Caco-2 (cell line): ENCODE data around the gene MXD1. TPM values are rescaled to one million over a fixed set of nuclear protein-coding genes. Genes with fewer than 3 reads are reported as not detected.

Experiments used
- BruUV-seq: library from RNA; stranded (reverse); fragments of 400-500 nt; replicated peaks from 2 replicates; lab custom pipeline; 2021; lab: Mats Ljungman, UMichigan
- CTCF ChIA-PET: fragments of 300-600 bp; sonication (Branson Sonifier 250); formaldehyde crosslinking; loops from one replicate; lab custom pipeline; 2022; ENCODE audit warnings: antibody characterized with exemption; lab: Charles Lee
- POLR2A ChIA-PET: fragments of 300-600 bp; sonication (Branson Sonifier 250); formaldehyde crosslinking; loops from one replicate; lab custom pipeline; 2022; ENCODE audit warnings: antibody characterized with exemption; lab: Charles Lee
- DNase-seq, 2 experiments: peaks; one replicate each; pipeline versions ENCODE4 v3.0.0 to v3.0.0-alpha.2; 2020 to 2022
- H3K27me3 ChIP-seq: replicated peaks from 2 replicates; pipeline ENCODE4 v1.6.0; 2011; ENCODE audit warnings: low read length; ENCODE audit not compliant: control insufficient read depth, insufficient read depth
- H3K36me3 ChIP-seq: 2 replicates; pipeline ENCODE4 v1.5.1; 2011; ENCODE audit warnings: low read length; ENCODE audit not compliant: control insufficient read depth, insufficient read depth
- H3K4me1 ChIP-seq: fragments of 250-450 bp; sonication (Bioruptor Pico); 2 replicates; pipeline ENCODE4 v1.5.1; 2020; ENCODE audit warnings: mild to moderate bottlenecking
- H3K4me3 ChIP-seq: 2 replicates; pipeline ENCODE4 v1.5.1; 2011; ENCODE audit warnings: low read depth, mild to moderate bottlenecking, control low read depth, low read length
- H3K9me3 ChIP-seq: fragments of 250-450 bp; sonication (Bioruptor Pico); 2 replicates; pipeline ENCODE4 v1.5.1; 2020; ENCODE audit warnings: mild to moderate bottlenecking, moderate library complexity
- H3K27ac Mint-ChIP-seq: one replicate; pipeline ENCODE4 v1.8.0; 2022; ENCODE audit warnings: mixed read lengths; ENCODE audit not compliant: unreplicated experiment
- H3K27me3 Mint-ChIP-seq: one replicate; pipeline ENCODE4 v1.8.0; 2022; ENCODE audit warnings: mixed read lengths; ENCODE audit not compliant: insufficient read depth, unreplicated experiment
- H3K36me3 Mint-ChIP-seq: one replicate; pipeline ENCODE4 v1.8.0; 2022; ENCODE audit warnings: mild to moderate bottlenecking, mixed read lengths; ENCODE audit not compliant: insufficient read depth, unreplicated experiment
- H3K4me1 Mint-ChIP-seq: one replicate; pipeline ENCODE4 v1.8.0; 2022; ENCODE audit warnings: low read depth, mixed read lengths; ENCODE audit not compliant: unreplicated experiment
- H3K4me3 Mint-ChIP-seq: one replicate; pipeline ENCODE4 v1.8.0; 2022; ENCODE audit warnings: mild to moderate bottlenecking, moderate library complexity, mixed read lengths; ENCODE audit not compliant: unreplicated experiment
- H3K9me3 Mint-ChIP-seq: one replicate; pipeline ENCODE4 v1.8.0; 2022; ENCODE audit warnings: mixed read lengths; ENCODE audit not compliant: unreplicated experiment
- intact Hi-C: fragments of 100-400 bp; cut with micrococcal nuclease; formaldehyde crosslinking; loops from one replicate; pipeline ENCODE4 v1.10.0; 2022; ENCODE audit not compliant: unreplicated experiment
- total RNA-seq: library from RNA; stranded (reverse); gene quantifications from 2 replicates; pipeline ENCODE4 v1.2.3, GENCODE V29; 2022
- TF ChIP-seq, protein P1 (sequence below), 2 experiments: fragments of 200-600 bp in 1 of 2; IDR thresholded peaks; 1 replicate in 1 of 2; 2 replicates in 1 of 2; pipeline versions ENCODE4 v1.5.1 to v1.8.0; 2011 to 2022; ENCODE audit warnings: antibody characterized with exemption in 1 of 2, control low read depth in 1 of 2, inconsistent platforms in 1 of 2, low read depth in 1 of 2, low read length in 1 of 2, mild to moderate bottlenecking in 1 of 2, moderate library complexity in 1 of 2; ENCODE audit not compliant: insufficient read depth in 1 of 2, severe bottlenecking in 1 of 2, unreplicated experiment in 1 of 2

The MXD1 gene
- total RNA-seq, 1 experiment from 2014 or later, result 9.5 TPM

DNA sequence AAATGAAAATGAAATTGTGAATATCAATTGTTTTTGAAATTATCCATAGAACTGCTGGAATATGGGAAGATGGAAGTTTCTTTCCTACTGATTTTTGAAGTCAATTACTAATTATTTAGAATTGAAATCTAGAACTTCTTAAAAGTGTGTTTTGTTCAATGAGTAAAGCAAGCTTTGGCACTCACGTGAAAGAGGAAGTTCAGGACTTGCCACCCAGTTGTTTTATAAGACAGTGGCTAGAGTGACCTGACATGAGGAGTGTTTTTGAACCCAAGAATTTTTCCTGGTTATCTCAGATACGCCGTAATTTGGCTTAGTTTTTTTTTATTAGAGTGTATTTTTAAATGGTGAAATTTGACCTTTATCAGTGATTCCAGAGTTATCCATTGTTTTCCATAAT is 3.5 kb downstream of the MXD1 start:
- no peaks in the 10 kb centered on the region for H3K9me3 ChIP-seq
- H3K4me3 ChIP-seq, result no peak overlapping the region
- no peaks in the 10 kb centered on the region for H3K4me1 Mint-ChIP-seq
- intact Hi-C loops, result no loop called here
- no peak overlapping the region for H3K4me3 Mint-ChIP-seq
- no peaks in the 10 kb centered on the region for H3K9me3 Mint-ChIP-seq
- peaks cover 19% of the 10 kb centered on the region for H3K36me3 Mint-ChIP-seq
- TF ChIP-seq, protein P1, sequence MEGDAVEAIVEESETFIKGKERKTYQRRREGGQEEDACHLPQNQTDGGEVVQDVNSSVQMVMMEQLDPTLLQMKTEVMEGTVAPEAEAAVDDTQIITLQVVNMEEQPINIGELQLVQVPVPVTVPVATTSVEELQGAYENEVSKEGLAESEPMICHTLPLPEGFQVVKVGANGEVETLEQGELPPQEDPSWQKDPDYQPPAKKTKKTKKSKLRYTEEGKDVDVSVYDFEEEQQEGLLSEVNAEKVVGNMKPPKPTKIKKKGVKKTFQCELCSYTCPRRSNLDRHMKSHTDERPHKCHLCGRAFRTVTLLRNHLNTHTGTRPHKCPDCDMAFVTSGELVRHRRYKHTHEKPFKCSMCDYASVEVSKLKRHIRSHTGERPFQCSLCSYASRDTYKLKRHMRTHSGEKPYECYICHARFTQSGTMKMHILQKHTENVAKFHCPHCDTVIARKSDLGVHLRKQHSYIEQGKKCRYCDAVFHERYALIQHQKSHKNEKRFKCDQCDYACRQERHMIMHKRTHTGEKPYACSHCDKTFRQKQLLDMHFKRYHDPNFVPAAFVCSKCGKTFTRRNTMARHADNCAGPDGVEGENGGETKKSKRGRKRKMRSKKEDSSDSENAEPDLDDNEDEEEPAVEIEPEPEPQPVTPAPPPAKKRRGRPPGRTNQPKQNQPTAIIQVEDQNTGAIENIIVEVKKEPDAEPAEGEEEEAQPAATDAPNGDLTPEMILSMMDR (IDR thresholded peaks at IDR 0.05; ENCODE audit: insufficient read depth in 1 of 2, low read depth in 1 of 2, low read length in 1 of 2, severe bottlenecking in 1 of 2, unreplicated experiment in 1 of 2), result no peak
- H3K4me1 ChIP-seq, result no peaks in the 10 kb centered on the region
- H3K27ac Mint-ChIP-seq, result no peak overlapping the region
- H3K36me3 ChIP-seq, result no peaks in the 10 kb centered on the region
- CTCF ChIA-PET, result no interaction called here
- BruUV-seq, result no TSS peak
- DNase-seq, result no peak
- H3K27me3 Mint-ChIP-seq, result no peaks in the 10 kb centered on the region
- H3K27me3 ChIP-seq, result no peaks in the 10 kb centered on the region
- POLR2A ChIA-PET, result no interaction called here

DNA sequence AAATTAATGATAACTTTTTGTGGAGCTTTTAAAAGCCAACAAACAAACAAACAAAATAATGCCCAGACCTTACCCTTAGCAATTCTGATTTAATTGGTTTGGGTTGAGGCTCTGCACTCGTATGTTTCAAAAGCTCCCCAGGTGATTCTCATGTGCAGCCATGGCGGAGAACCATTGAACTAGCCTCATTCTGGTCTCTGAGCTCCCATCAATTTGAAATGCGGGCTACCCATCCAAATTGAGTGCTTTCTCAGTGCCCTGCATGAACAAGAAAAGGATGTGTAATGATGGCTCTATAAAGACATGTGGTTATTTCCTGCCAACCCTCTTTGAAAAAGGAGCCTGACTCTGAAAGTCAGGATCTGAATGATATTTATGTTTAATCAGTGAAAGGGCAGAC is 8.2 kb downstream of the MXD1 start:
- no peaks in the 10 kb centered on the region for H3K9me3 Mint-ChIP-seq
- no peak for DNase-seq
- Histone ChIP-seq H3K9me3 (no peaks in the 10 kb centered on the region), H3K4me1 (no peaks in the 10 kb centered on the region), H3K4me3 (no peak overlapping the region), H3K36me3 (no peaks in the 10 kb centered on the region), H3K27me3 (no peaks in the 10 kb centered on the region)
- ChIA-PET POLR2A (interaction anchor here (0.7 to 2.6 kb wide), 2 partner anchors 8 to 41 kb away, joined by 3 to 15 read pairs; partner anchors contain the start of gene MXD1), CTCF (interaction anchor here (1.0 to 1.3 kb wide), 2 partner anchors 9 to 148 kb away, joined by 5 to 14 read pairs; no protein-coding TSS in a partner anchor)
- H3K36me3 Mint-ChIP-seq, result peaks cover 8% of the 10 kb centered on the region
- H3K27ac Mint-ChIP-seq, result no peak overlapping the region
- H3K4me1 Mint-ChIP-seq, result no peaks in the 10 kb centered on the region
- intact Hi-C loops, result no loop called here
- TF ChIP-seq, protein P1 (IDR thresholded peaks at IDR 0.05; ENCODE audit: insufficient read depth in 1 of 2, low read depth in 1 of 2, low read length in 1 of 2, severe bottlenecking in 1 of 2, unreplicated experiment in 1 of 2), result no peak
- BruUV-seq, result no TSS peak
- no peaks in the 10 kb centered on the region for H3K27me3 Mint-ChIP-seq
- H3K4me3 Mint-ChIP-seq, result no peak overlapping the region

DNA sequence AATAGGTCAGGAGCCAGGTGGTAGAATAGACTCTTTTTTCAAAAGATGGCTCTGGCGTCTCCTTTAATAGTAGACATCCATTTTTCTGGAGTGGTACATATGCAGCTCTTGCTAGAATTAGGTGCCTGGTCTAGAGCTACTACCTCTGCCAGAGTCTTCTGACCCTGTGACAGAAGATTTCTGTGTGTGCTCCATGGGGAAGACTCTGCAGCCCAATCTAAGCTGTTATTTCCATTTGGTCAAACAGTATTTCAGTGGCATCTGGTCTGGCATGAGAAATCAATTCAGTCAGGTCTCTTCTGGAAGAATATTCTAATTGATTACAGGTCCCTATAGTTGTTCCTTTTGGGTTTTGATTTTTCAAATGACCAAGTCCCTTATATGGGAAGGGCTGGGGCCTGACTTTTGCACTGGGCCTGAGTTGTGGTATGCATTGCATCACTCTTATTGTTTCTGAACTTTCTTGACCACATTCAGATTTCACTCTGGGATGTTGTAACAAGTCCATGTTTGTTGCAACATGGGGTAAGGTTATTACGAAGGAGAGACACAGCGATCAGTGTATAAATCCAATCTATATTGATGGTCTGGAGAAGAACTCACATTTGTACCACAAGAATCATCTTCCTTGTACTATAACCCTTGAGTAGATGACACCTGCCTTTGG is 12.1 kb downstream of the MXD1 start:
- DNase-seq, result peak in 1 of 2 experiments; percentile 31
- no peaks in the 10 kb centered on the region for H3K9me3 Mint-ChIP-seq
- H3K27me3 Mint-ChIP-seq, result no peaks in the 10 kb centered on the region
- TF ChIP-seq, protein P1 (IDR thresholded peaks at IDR 0.05; ENCODE audit: insufficient read depth in 1 of 2, low read depth in 1 of 2, low read length in 1 of 2, severe bottlenecking in 1 of 2, unreplicated experiment in 1 of 2), result no peak
- Histone ChIP-seq H3K27me3 (no peaks in the 10 kb centered on the region), H3K4me3 (no peak overlapping the region), H3K4me1 (no peaks in the 10 kb centered on the region), H3K36me3 (no peaks in the 10 kb centered on the region), H3K9me3 (no peaks in the 10 kb centered on the region)
- intact Hi-C loops, result no loop called here
- no peak overlapping the region for H3K4me3 Mint-ChIP-seq
- H3K36me3 Mint-ChIP-seq, result peaks cover 6% of the 10 kb centered on the region
- POLR2A ChIA-PET, result interaction anchor here (0.8 kb wide), 1 partner anchor 12 kb away, joined by 7 read pairs; no protein-coding TSS in a partner anchor
- H3K27ac Mint-ChIP-seq, result no peak overlapping the region
- H3K4me1 Mint-ChIP-seq, result peaks cover 6% of the 10 kb centered on the region
- no TSS peak for BruUV-seq
- CTCF ChIA-PET, result interaction anchor here (1.6 kb wide), 1 partner anchor 13 kb away, joined by 3 read pairs; no protein-coding TSS in a partner anchor
